HCT116 (cell line): ENCODE results near the gene TRMT1. TPM values are rescaled to one million over a fixed set of nuclear protein-coding genes. Genes with fewer than 3 reads are reported as not detected.

Source experiments
- ATAC-seq: fragments of 200-7000 bp; cut with Tn5 transposase; 2 replicates; pipeline ENCODE4 v1.9.1; 2020; ENCODE audit warnings: mild to moderate bottlenecking, moderate library complexity
- BruUV-seq: library from RNA; stranded (reverse); fragments of 400-500 nt; replicated peaks from 2 replicates; lab custom pipeline; 2021; lab: Mats Ljungman, UMichigan
- CTCF ChIA-PET: fragments of 300-600 bp; sonication (Branson Sonifier 250); formaldehyde crosslinking; loops from one replicate; lab custom pipeline; 2021; ENCODE audit warnings: antibody characterized with exemption; lab: Charles Lee
- POLR2A ChIA-PET: fragments of 300-600, 350-600 bp; sonication (Branson Sonifier 250); formaldehyde crosslinking; loops from one replicate; lab custom pipeline; 2021; ENCODE audit warnings: antibody characterized with exemption; lab: Charles Lee
- RAD21 ChIA-PET, 2 experiments: fragments of 300-600 bp; sonication (Branson Sonifier 250); formaldehyde crosslinking; loops; one replicate each; lab custom pipeline; 2023; ENCODE audit warnings: low total read pairs in 2 of 2; ENCODE audit not compliant: uncharacterized antibody in 2 of 2, unreplicated experiment in 2 of 2, low non-redundant PET in 1 of 2; lab: Charles Lee
- DNase-seq: peaks from one replicate; pipeline ENCODE4 v3.0.0-alpha.2; 2010; ENCODE audit warnings: low read depth, low spot score
- H2AFZ ChIP-seq: fragments of 200-600 bp; shearing (Covaris generic), sonication (generic); 2 replicates; pipeline ENCODE4 v1.6.1; 2017; ENCODE audit warnings: low read depth, mixed run types, mixed read lengths, antibody characterized with exemption, low read length; ENCODE audit not compliant: poor library complexity, severe bottlenecking
- H3K27ac ChIP-seq: 2 replicates; pipeline ENCODE4 v1.5.1; 2012; ENCODE audit warnings: low read depth, low read length
- H3K27me3 ChIP-seq: fragments of 200-600 bp; sonication (generic); 2 replicates; pipeline ENCODE4 v1.6.1; 2016; ENCODE audit warnings: mixed run types, low read length, mixed read lengths; ENCODE audit not compliant: insufficient read depth
- H3K36me3 ChIP-seq, 2 experiments: fragments of 200-500 bp in 1 of 2; fragments of 200-600 bp in 1 of 2; sonication (Bioruptor generic) in 1 of 2; sonication (generic) in 1 of 2; 2 replicates each; pipeline versions ENCODE4 v1.5.1 to v1.6.1; 2014 to 2016; ENCODE audit warnings: low read length in 2 of 2, inconsistent platforms in 1 of 2, mixed read lengths in 1 of 2, mixed run types in 1 of 2; ENCODE audit not compliant: insufficient read depth in 2 of 2, control insufficient read depth in 1 of 2
- H3K4me1 ChIP-seq, 2 experiments: fragments of 200-600 bp in 1 of 2; sonication (generic) in 1 of 2; 2 replicates each; pipeline versions ENCODE4 v1.5.1 to v1.6.1; 2012 to 2017; ENCODE audit warnings: low read length in 2 of 2, inconsistent platforms in 1 of 2, mild to moderate bottlenecking in 1 of 2, mixed read lengths in 1 of 2, mixed run types in 1 of 2, moderate library complexity in 1 of 2; ENCODE audit not compliant: insufficient read depth in 2 of 2, control insufficient read depth in 1 of 2
- H3K4me2 ChIP-seq: fragments of 200-600 bp; sonication (generic); 2 replicates; pipeline ENCODE4 v1.6.1; 2017; ENCODE audit warnings: mixed run types, low read length, mixed read lengths
- H3K4me3 ChIP-seq, 2 experiments: fragments of 200-600 bp in 1 of 2; sonication (generic) in 1 of 2; replicated peaks in 1 of 2; 2 replicates each; pipeline ENCODE4 v1.5.1; 2011 to 2016; ENCODE audit warnings: low read length in 2 of 2, control low read depth in 1 of 2, low read depth in 1 of 2, mild to moderate bottlenecking in 1 of 2, mixed read lengths in 1 of 2, mixed run types in 1 of 2
- H3K79me2 ChIP-seq: fragments of 200-600 bp; sonication (generic); 2 replicates; pipeline ENCODE4 v1.6.1; 2017; ENCODE audit warnings: mild to moderate bottlenecking, mixed run types, low read length, moderate library complexity, mixed read lengths; ENCODE audit not compliant: insufficient read depth
- H3K9ac ChIP-seq: fragments of 200-600 bp; sonication (generic); 2 replicates; pipeline ENCODE4 v1.6.1; 2016; ENCODE audit warnings: low read length, mixed read lengths
- H3K9me2 ChIP-seq: fragments of 200-600 bp; sonication (generic), shearing (Covaris generic); 2 replicates; pipeline ENCODE4 v1.6.1; 2017; ENCODE audit warnings: mixed run types, mild to moderate bottlenecking, moderate library complexity; ENCODE audit not compliant: insufficient read depth
- H3K9me3 ChIP-seq, 2 experiments: fragments of 200-500 bp in 1 of 2; fragments of 200-600 bp in 1 of 2; sonication (Bioruptor generic) in 1 of 2; sonication (generic) in 1 of 2; 2 replicates each; pipeline ENCODE4 v1.6.1; 2014 to 2017; ENCODE audit warnings: low read length in 2 of 2, mixed read lengths in 2 of 2, inconsistent platforms in 1 of 2, low read depth in 1 of 2, mild to moderate bottlenecking in 1 of 2, mixed run types in 1 of 2, moderate library complexity in 1 of 2; ENCODE audit not compliant: control insufficient read depth in 1 of 2, insufficient read depth in 1 of 2
- H4K20me1 ChIP-seq: fragments of 200-600 bp; sonication (generic), shearing (Covaris generic); 2 replicates; pipeline ENCODE4 v1.6.1; 2017; ENCODE audit warnings: mixed run types, mild to moderate bottlenecking, moderate library complexity; ENCODE audit not compliant: insufficient read depth
- CBX3 ChIP-seq: IDR thresholded peaks from 2 replicates; pipeline ENCODE4 v1.6.1; 2012; ENCODE audit warnings: low read depth
- CEBPB ChIP-seq: IDR thresholded peaks from 2 replicates; pipeline ENCODE4 v1.6.1; 2012; ENCODE audit warnings: low read depth
- EGR1 ChIP-seq: IDR thresholded peaks from 2 replicates; pipeline ENCODE4 v1.6.1; 2012; ENCODE audit warnings: low read depth
- ELF1 ChIP-seq: IDR thresholded peaks from 2 replicates; pipeline ENCODE4 v1.6.1; 2012; ENCODE audit warnings: low read depth, borderline replicate concordance
- EZH2 ChIP-seq: fragments of 200-600 bp; sonication (generic); IDR thresholded peaks from 2 replicates; pipeline ENCODE4 v1.6.1; 2017; ENCODE audit warnings: antibody characterized with exemption, mixed run types
- JUND ChIP-seq: IDR thresholded peaks from 2 replicates; pipeline ENCODE4 v1.6.1; 2012
- POLR2A ChIP-seq: IDR thresholded peaks from 2 replicates; pipeline ENCODE4 v1.7.0; 2011; ENCODE audit warnings: borderline replicate concordance; ENCODE audit not compliant: insufficient read depth, insufficient read length; ENCODE audit errors: extremely low read depth
- POLR2AphosphoS5 ChIP-seq: IDR thresholded peaks from 2 replicates; pipeline ENCODE4 v1.6.1; 2011; ENCODE audit warnings: mild to moderate bottlenecking, low read depth, low read length, moderate library complexity
- RAD21 ChIP-seq: IDR thresholded peaks from 2 replicates; pipeline ENCODE4 v1.6.1; 2012; ENCODE audit warnings: low read depth, mild to moderate bottlenecking
- REST ChIP-seq: IDR thresholded peaks from 2 replicates; pipeline ENCODE4 v1.6.1; 2012; ENCODE audit warnings: low read depth
- SIN3A ChIP-seq: IDR thresholded peaks from 2 replicates; pipeline ENCODE4 v1.6.1; 2012; ENCODE audit warnings: low read depth
- SP1 ChIP-seq: IDR thresholded peaks from 2 replicates; pipeline ENCODE4 v1.6.1; 2012; ENCODE audit warnings: low read depth
- SRF ChIP-seq: IDR thresholded peaks from 2 replicates; pipeline ENCODE4 v1.6.1; 2012; ENCODE audit warnings: low read depth
- TCF7L2 ChIP-seq: IDR thresholded peaks from 2 replicates; pipeline ENCODE4 v1.7.0; 2011; ENCODE audit warnings: borderline replicate concordance, inconsistent platforms; ENCODE audit not compliant: insufficient read depth, insufficient read length; ENCODE audit errors: extremely low read depth
- YY1 ChIP-seq: IDR thresholded peaks from 2 replicates; pipeline ENCODE4 v1.6.1; 2011; ENCODE audit warnings: low read length, low read depth, moderate library complexity, mild to moderate bottlenecking; ENCODE audit not compliant: insufficient replicate concordance; ENCODE audit errors: extremely low read depth
- ZFX ChIP-seq: fragments of 450-650 bp; IDR thresholded peaks from 2 replicates; pipeline ENCODE4 v1.6.1; 2017
- ZNF274 ChIP-seq: fragments of 200-500 bp; sonication (Bioruptor generic); IDR thresholded peaks from 2 replicates; pipeline ENCODE4 v1.6.1; 2014; ENCODE audit warnings: mild to moderate bottlenecking, low read depth, low read length, inconsistent platforms
- intact Hi-C: fragments of 100-400 bp; cut with micrococcal nuclease; formaldehyde crosslinking; loops from 2 replicates; pipeline ENCODE4 v1.10.0; 2022
- total RNA-seq: library from RNA; stranded (reverse); gene quantifications from one replicate; pipeline ENCODE4 v1.2.1, GENCODE V29; 2021; ENCODE audit not compliant: unreplicated experiment
- TF ChIP-seq, protein P1 (sequence below): IDR thresholded peaks from 2 replicates; pipeline ENCODE4 v1.6.1; 2012
- TF ChIP-seq, protein P2 (sequence below): IDR thresholded peaks from 2 replicates; pipeline ENCODE4 v1.6.1; 2012

The TRMT1 gene
- total RNA-seq, 1 experiment from 2014 or later, result 84.4 TPM

DNA sequence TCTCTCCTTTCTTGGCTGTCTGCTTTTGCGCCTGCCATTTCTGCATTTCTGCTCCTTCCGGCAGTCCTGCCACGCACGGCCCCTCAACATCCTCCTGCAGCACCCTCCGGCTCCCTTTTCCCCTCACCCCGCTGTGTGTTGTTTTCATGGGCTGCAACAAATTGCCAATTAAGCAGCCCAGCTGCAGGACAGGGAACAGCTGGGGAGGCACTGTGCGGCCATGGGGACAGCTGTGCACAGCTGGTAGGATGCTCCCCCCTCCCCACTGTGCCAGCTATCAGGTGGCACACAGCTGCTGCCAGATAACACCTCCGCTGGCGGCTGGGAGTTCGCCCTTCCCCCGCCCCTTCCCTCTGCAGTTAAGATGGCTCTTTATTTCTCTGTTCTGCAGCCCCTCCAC, 39.3 kb downstream of the TRMT1 start:
- no peak for TF ChIP-seq POLR2AphosphoS5
- TF ChIP-seq, protein P1, sequence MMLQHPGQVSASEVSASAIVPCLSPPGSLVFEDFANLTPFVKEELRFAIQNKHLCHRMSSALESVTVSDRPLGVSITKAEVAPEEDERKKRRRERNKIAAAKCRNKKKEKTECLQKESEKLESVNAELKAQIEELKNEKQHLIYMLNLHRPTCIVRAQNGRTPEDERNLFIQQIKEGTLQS, result no peak
- TF ChIP-seq YY1, result no peak
- no peak for TF ChIP-seq SP1
- no peak for TF ChIP-seq ZFX
- TF ChIP-seq, protein P2, sequence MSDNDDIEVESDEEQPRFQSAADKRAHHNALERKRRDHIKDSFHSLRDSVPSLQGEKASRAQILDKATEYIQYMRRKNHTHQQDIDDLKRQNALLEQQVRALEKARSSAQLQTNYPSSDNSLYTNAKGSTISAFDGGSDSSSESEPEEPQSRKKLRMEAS, result no peak
- TF ChIP-seq TCF7L2, result no peak
- TF ChIP-seq SIN3A, result no peak
- no peak for TF ChIP-seq EGR1
- TF ChIP-seq ELF1, result no peak
- DNase-seq (no peak), ATAC-seq (no peak)
- Histone ChIP-seq H3K36me3 (no peaks in the 10 kb centered on the region), H3K9ac (no peak overlapping the region), H3K4me2 (no peak overlapping the region), H3K79me2 (no peaks in the 10 kb centered on the region), H3K9me2 (no peaks in the 10 kb centered on the region), H4K20me1 (no peaks in the 10 kb centered on the region), H3K27ac (no peak overlapping the region), H3K4me3 (no peak overlapping the region), H2AFZ (no peak overlapping the region), H3K4me1 (peaks cover 16 to 17% of the 10 kb centered on the region in 2 experiments), H3K9me3 (no peaks in the 10 kb centered on the region), H3K27me3 (no peaks in the 10 kb centered on the region)
- ChIA-PET CTCF (no interaction called here), RAD21 (interaction anchor here in 1 of 2 experiments (0.8 kb wide), 1 partner anchor 97 kb away, joined by 3 read pairs; no protein-coding TSS in a partner anchor), POLR2A (no interaction called here)
- BruUV-seq, result no TSS peak
- intact Hi-C loops, result no loop called here

- no peaks in the 10 kb centered on the region for H3K9me3 ChIP-seq
- no peaks in the 10 kb centered on the region for H3K36me3 ChIP-seq
Observed at GRCh38 chr19:13076787-13077186, 39.8 kb downstream of the TRMT1 start.

More at GRCh38 chr19:13076787-13077186, 39.8 kb downstream of the TRMT1 start:
- no TSS peak for BruUV-seq
- H4K20me1 ChIP-seq, result no peaks in the 10 kb centered on the region
- no peak overlapping the region for H3K9ac ChIP-seq
- H3K4me2 ChIP-seq, result no peak overlapping the region
- no peak overlapping the region for H3K4me3 ChIP-seq
- ChIA-PET RAD21 (no interaction called here), POLR2A (no interaction called here), CTCF (no interaction called here)
- DNase-seq (no peak), ATAC-seq (no peak)
- no peaks in the 10 kb centered on the region for H3K9me2 ChIP-seq
- H3K79me2 ChIP-seq, result no peaks in the 10 kb centered on the region
- TF ChIP-seq EZH2 (no peak), ZFX (no peak), REST (no peak), TCF7L2 (no peak), CBX3 (no peak), CEBPB (no peak), RAD21 (no peak), ZNF274 (no peak), POLR2AphosphoS5 (no peak), JUND (no peak), ELF1 (no peak), POLR2A (no peak), SRF (no peak), EGR1 (no peak), SP1 (no peak)
- TF ChIP-seq, protein P2, result no peak
- H3K27ac ChIP-seq, result no peak overlapping the region
- H3K27me3 ChIP-seq, result no peaks in the 10 kb centered on the region
- H2AFZ ChIP-seq, result no peak overlapping the region
- intact Hi-C loops, result no loop called here
- peaks cover 13 to 15% of the 10 kb centered on the region in 2 experiments for H3K4me1 ChIP-seq
